ENCODE results near the gene RAB40B.
A peak's percentile ranks its signal among the peaks of the same experiment; 100 is the strongest.

RAB40B gene

DNA sequence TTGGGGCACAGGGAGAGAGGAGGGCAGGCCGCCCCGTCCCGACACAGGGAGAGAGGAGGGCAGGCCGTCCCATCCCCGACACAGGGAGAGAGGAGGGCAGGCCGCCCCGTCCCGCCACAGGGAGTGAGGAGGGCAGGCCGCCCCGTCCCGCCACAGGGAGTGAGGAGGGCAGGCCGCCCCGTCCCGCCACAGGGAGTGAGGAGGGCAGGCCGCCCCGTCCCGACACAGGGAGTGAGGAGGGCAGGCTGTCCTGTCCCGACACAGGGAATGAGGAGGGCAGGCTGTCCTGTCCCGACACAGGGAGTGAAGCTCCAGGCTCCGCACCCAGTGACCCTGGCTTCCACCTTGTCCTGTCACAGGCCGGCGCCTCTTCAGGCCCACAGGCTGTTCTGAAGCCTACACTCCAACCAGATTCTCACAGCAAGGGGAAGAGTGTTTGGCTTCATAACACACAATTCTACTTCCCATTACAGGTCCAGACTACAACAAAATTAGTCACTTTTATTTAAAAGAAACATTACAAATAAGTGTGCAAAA is 84.3 kb downstream of the RAB40B start (continued):
- TF ChIP-seq BCL11A (tag by site-specific recombination; IDR thresholded peaks at IDR 0.05; ENCODE audit: low read depth): no peak
- TF ChIP-seq ZNF677 (tag by site-specific recombination; IDR thresholded peaks at IDR 0.05): no peak
- TF ChIP-seq ZNF266 (tag by site-specific recombination; IDR thresholded peaks at IDR 0.05; ENCODE audit: low read depth): no peak
- TF ChIP-seq RBAK (tag by site-specific recombination; IDR thresholded peaks at IDR 0.05): no peak
- TF ChIP-seq ZNF221 (tag by site-specific recombination; IDR thresholded peaks at IDR 0.05; ENCODE audit: borderline replicate concordance): no peak
- TF ChIP-seq, protein P1, sequence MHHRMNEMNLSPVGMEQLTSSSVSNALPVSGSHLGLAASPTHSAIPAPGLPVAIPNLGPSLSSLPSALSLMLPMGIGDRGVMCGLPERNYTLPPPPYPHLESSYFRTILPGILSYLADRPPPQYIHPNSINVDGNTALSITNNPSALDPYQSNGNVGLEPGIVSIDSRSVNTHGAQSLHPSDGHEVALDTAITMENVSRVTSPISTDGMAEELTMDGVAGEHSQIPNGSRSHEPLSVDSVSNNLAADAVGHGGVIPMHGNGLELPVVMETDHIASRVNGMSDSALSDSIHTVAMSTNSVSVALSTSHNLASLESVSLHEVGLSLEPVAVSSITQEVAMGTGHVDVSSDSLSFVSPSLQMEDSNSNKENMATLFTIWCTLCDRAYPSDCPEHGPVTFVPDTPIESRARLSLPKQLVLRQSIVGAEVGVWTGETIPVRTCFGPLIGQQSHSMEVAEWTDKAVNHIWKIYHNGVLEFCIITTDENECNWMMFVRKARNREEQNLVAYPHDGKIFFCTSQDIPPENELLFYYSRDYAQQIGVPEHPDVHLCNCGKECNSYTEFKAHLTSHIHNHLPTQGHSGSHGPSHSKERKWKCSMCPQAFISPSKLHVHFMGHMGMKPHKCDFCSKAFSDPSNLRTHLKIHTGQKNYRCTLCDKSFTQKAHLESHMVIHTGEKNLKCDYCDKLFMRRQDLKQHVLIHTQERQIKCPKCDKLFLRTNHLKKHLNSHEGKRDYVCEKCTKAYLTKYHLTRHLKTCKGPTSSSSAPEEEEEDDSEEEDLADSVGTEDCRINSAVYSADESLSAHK (tag by site-specific recombination; IDR thresholded peaks at IDR 0.05): no peak
- no peak for TF ChIP-seq ZNF184 (tag by site-specific recombination; IDR thresholded peaks at IDR 0.05)

DNA sequence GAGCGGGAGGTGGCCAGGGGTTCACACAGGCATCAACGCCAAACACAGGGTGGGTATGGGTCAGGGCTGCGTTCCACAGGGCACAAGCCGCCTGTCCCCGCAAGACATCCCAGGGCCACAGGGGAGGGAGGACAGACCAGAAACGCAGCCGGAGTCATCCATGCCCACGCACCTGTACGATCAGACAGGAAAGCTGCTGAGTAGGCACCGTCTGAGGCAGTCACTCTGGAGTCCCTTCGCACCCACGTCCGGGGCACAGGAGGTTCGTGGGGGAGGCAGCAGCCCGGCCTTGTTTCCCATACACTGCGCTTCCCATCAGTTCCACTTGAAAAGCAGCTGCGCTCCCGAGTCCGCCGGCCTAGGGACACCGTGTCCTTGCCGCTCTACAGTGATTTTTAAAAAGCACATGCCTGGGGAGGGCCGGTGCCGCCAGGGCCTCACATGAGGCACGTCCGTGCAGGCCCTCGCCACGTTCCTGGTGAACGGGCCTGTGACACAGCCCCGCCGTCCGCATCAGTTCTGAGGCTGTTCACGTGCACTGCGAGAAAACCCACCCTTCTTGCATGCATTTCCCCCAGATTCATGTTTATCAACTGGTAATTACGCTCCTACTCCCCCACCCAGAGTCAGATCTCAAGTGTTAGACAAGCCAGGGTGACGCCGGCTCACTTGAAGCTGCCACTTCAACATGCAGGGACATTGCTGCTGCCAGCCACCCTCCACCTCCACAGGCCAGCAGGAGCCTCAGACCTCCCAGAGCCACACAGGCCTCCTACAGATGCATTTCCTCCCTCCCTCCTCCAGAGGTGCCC is 85.0 kb downstream of the RAB40B start:
- POLR2A ChIA-PET: no interaction called here
- Histone ChIP-seq H3K27ac (ENCODE audit: extremely low read depth, low read depth, low read length) (no peak overlapping the region), H3K4me3 (ENCODE audit: low read depth, low read length) (no peak overlapping the region), H3K9me3 (ENCODE audit: control insufficient read depth, insufficient read depth, low read depth, low read length) (no peaks in the 10 kb centered on the region), H3K4me1 (ENCODE audit: control insufficient read depth, insufficient read depth, low read length) (no peaks in the 10 kb centered on the region), H3K36me3 (ENCODE audit: control insufficient read depth in 2 of 2, insufficient read depth in 1 of 2, low read length in 2 of 2) (peaks cover 36 to 84% of the 10 kb centered on the region in 2 experiments; a peak in 2 of 3 replicates)
- CTCF ChIA-PET: no interaction called here
- no peak for TF ChIP-seq FEZF1 (tag by site-specific recombination; IDR thresholded peaks at IDR 0.05)
- TF ChIP-seq, protein P2, sequence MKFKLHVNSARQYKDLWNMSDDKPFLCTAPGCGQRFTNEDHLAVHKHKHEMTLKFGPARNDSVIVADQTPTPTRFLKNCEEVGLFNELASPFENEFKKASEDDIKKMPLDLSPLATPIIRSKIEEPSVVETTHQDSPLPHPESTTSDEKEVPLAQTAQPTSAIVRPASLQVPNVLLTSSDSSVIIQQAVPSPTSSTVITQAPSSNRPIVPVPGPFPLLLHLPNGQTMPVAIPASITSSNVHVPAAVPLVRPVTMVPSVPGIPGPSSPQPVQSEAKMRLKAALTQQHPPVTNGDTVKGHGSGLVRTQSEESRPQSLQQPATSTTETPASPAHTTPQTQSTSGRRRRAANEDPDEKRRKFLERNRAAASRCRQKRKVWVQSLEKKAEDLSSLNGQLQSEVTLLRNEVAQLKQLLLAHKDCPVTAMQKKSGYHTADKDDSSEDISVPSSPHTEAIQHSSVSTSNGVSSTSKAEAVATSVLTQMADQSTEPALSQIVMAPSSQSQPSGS (tag by site-specific recombination; IDR thresholded peaks at IDR 0.05; ENCODE audit: low read depth): no peak
- TF ChIP-seq ZNF239 (tag by site-specific recombination; IDR thresholded peaks at IDR 0.05): no peak
- TF ChIP-seq, protein P3, sequence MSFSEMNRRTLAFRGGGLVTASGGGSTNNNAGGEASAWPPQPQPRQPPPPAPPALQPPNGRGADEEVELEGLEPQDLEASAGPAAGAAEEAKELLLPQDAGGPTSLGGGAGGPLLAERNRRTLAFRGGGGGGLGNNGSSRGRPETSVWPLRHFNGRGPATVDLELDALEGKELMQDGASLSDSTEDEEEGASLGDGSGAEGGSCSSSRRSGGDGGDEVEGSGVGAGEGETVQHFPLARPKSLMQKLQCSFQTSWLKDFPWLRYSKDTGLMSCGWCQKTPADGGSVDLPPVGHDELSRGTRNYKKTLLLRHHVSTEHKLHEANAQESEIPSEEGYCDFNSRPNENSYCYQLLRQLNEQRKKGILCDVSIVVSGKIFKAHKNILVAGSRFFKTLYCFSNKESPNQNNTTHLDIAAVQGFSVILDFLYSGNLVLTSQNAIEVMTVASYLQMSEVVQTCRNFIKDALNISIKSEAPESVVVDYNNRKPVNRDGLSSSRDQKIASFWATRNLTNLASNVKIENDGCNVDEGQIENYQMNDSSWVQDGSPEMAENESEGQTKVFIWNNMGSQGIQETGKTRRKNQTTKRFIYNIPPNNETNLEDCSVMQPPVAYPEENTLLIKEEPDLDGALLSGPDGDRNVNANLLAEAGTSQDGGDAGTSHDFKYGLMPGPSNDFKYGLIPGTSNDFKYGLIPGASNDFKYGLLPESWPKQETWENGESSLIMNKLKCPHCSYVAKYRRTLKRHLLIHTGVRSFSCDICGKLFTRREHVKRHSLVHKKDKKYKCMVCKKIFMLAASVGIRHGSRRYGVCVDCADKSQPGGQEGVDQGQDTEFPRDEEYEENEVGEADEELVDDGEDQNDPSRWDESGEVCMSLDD (tag by site-specific recombination; IDR thresholded peaks at IDR 0.05): no peak
- no peak for TF ChIP-seq ZBTB8A (tag by site-specific recombination; IDR thresholded peaks at IDR 0.05)
- no peak for TF ChIP-seq ZNF184 (tag by site-specific recombination; IDR thresholded peaks at IDR 0.05)
- no peak for TF ChIP-seq ZNF560 (tag by site-specific recombination; IDR thresholded peaks at IDR 0.05; ENCODE audit: borderline replicate concordance)
- TF ChIP-seq KLF16 (tag by site-specific recombination; IDR thresholded peaks at IDR 0.05): no peak
- TF ChIP-seq, protein P4, sequence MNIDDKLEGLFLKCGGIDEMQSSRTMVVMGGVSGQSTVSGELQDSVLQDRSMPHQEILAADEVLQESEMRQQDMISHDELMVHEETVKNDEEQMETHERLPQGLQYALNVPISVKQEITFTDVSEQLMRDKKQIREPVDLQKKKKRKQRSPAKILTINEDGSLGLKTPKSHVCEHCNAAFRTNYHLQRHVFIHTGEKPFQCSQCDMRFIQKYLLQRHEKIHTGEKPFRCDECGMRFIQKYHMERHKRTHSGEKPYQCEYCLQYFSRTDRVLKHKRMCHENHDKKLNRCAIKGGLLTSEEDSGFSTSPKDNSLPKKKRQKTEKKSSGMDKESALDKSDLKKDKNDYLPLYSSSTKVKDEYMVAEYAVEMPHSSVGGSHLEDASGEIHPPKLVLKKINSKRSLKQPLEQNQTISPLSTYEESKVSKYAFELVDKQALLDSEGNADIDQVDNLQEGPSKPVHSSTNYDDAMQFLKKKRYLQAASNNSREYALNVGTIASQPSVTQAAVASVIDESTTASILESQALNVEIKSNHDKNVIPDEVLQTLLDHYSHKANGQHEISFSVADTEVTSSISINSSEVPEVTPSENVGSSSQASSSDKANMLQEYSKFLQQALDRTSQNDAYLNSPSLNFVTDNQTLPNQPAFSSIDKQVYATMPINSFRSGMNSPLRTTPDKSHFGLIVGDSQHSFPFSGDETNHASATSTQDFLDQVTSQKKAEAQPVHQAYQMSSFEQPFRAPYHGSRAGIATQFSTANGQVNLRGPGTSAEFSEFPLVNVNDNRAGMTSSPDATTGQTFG (tag by site-specific recombination; IDR thresholded peaks at IDR 0.05; ENCODE audit: borderline replicate concordance): no peak
- TF ChIP-seq ZNF529 (tag by site-specific recombination; IDR thresholded peaks at IDR 0.05; ENCODE audit: insufficient replicate concordance): no peak
- no peak for TF ChIP-seq ZNF2 (tag by site-specific recombination; IDR thresholded peaks at IDR 0.05)
- TF ChIP-seq, protein P5, sequence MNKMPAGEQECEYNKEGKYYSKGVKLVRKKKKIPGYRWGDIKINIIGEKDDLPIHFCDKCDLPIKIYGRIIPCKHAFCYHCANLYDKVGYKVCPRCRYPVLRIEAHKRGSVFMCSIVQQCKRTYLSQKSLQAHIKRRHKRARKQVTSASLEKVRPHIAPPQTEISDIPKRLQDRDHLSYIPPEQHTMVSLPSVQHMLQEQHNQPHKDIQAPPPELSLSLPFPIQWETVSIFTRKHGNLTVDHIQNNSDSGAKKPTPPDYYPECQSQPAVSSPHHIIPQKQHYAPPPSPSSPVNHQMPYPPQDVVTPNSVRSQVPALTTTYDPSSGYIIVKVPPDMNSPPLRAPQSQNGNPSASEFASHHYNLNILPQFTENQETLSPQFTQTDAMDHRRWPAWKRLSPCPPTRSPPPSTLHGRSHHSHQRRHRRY (tag by site-specific recombination; IDR thresholded peaks at IDR 0.05): no peak
- no peak for TF ChIP-seq ZBTB20 (tag by site-specific recombination; IDR thresholded peaks at IDR 0.05)
- TF ChIP-seq OSR2 (tag by site-specific recombination; IDR thresholded peaks at IDR 0.05): no peak
- TF ChIP-seq EGR2 (tag by site-specific recombination; IDR thresholded peaks at IDR 0.05; ENCODE audit: low read depth): peak; percentile 40; the same call in 1 of the 2 replicates
- no peak for TF ChIP-seq YY2 (tag by site-specific recombination; IDR thresholded peaks at IDR 0.05)
- no peak for TF ChIP-seq GLIS2 (tag by site-specific recombination; IDR thresholded peaks at IDR 0.05)
- TF ChIP-seq ZFHX2 (tag by site-specific recombination; conservative IDR thresholded peaks at IDR 0.05): 0 out of 2 replicates have a peak, but pooled peaks have one; percentile 11
